GM23338 (cell line): ENCODE results near the gene TAOK3. TPM values are rescaled to one million over a fixed set of nuclear protein-coding genes. Genes with fewer than 3 reads are reported as not detected.
A peak's percentile ranks its signal among the peaks of the same experiment; 100 is the strongest.

Experiments
- ATAC-seq: fragments of 200-7000 bp; cut with Tn5 transposase; 3 replicates; pipeline ENCODE4 v1.9.1; 2020
- DNase-seq: peaks from one replicate; pipeline ENCODE4 v3.0.0-alpha.2; 2015; ENCODE audit warnings: low spot score
- H2AFZ ChIP-seq: fragments of 200-600 bp; sonication (generic); 2 replicates; pipeline ENCODE4 v1.8.0; 2016; ENCODE audit warnings: antibody characterized with exemption, mild to moderate bottlenecking, moderate library complexity
- H3F3A ChIP-seq: fragments of 200-600 bp; sonication (generic); replicated peaks from 2 replicates; pipeline ENCODE4 v1.8.0; 2017; ENCODE audit warnings: antibody characterized with exemption, mixed run types, low read depth
- H3K27ac ChIP-seq: fragments of 200-600 bp; sonication (generic); 2 replicates; pipeline ENCODE4 v1.6.1; 2016; ENCODE audit warnings: low read depth
- H3K27me3 ChIP-seq: fragments of 200-600 bp; sonication (generic); 2 replicates; pipeline ENCODE4 v1.8.0; 2016; ENCODE audit warnings: mild to moderate bottlenecking, mixed run types, moderate library complexity; ENCODE audit not compliant: insufficient read depth
- H3K36me3 ChIP-seq: fragments of 200-600 bp; sonication (generic); 2 replicates; pipeline ENCODE4 v1.8.0; 2016; ENCODE audit warnings: mild to moderate bottlenecking; ENCODE audit not compliant: insufficient read depth
- H3K4me1 ChIP-seq: fragments of 200-600 bp; sonication (generic); 2 replicates; pipeline ENCODE4 v1.8.0; 2016; ENCODE audit warnings: mild to moderate bottlenecking, moderate library complexity; ENCODE audit not compliant: insufficient read depth
- H3K4me2 ChIP-seq: fragments of 200-600 bp; sonication (generic); 2 replicates; pipeline ENCODE4 v1.7.1; 2017; ENCODE audit warnings: mixed run types
- H3K4me3 ChIP-seq: fragments of 200-600 bp; sonication (generic); 2 replicates; pipeline ENCODE4 v1.6.1; 2016; ENCODE audit warnings: mixed run types
- H3K79me2 ChIP-seq: fragments of 200-600 bp; sonication (generic); replicated peaks from 2 replicates; pipeline ENCODE4 v1.8.0; 2017; ENCODE audit warnings: mild to moderate bottlenecking; ENCODE audit not compliant: insufficient read depth
- H3K9me2 ChIP-seq: fragments of 200-600 bp; sonication (generic); 2 replicates; pipeline ENCODE4 v1.8.0; 2017; ENCODE audit not compliant: insufficient read depth
- H4K20me1 ChIP-seq: fragments of 200-600 bp; sonication (generic); replicated peaks from 2 replicates; pipeline ENCODE4 v1.8.0; 2017; ENCODE audit warnings: mild to moderate bottlenecking; ENCODE audit not compliant: insufficient read depth
- H3K27ac Mint-ChIP-seq: 2 replicates; pipeline ENCODE4 v1.8.0; 2020; ENCODE audit warnings: inconsistent platforms, mild to moderate bottlenecking, moderate library complexity, mixed read lengths
- H3K27me3 Mint-ChIP-seq: 3 replicates; pipeline ENCODE4 v1.8.0; 2022; ENCODE audit warnings: low read depth, mild to moderate bottlenecking, moderate library complexity, mixed read lengths, inconsistent platforms; ENCODE audit not compliant: insufficient read depth, poor library complexity
- H3K36me3 Mint-ChIP-seq: 3 replicates; pipeline ENCODE4 v1.8.0; 2021; ENCODE audit warnings: low read depth, mild to moderate bottlenecking, inconsistent platforms, moderate library complexity, mixed read lengths
- H3K4me1 Mint-ChIP-seq: 3 replicates; pipeline ENCODE4 v1.8.0; 2020; ENCODE audit warnings: mild to moderate bottlenecking, inconsistent platforms, mixed read lengths
- H3K4me3 Mint-ChIP-seq: 3 replicates; pipeline ENCODE4 v1.8.0; 2021; ENCODE audit warnings: moderate library complexity, mild to moderate bottlenecking, inconsistent platforms, mixed read lengths
- H3K9me3 Mint-ChIP-seq: 3 replicates; pipeline ENCODE4 v1.8.0; 2020; ENCODE audit warnings: moderate library complexity, mild to moderate bottlenecking, inconsistent platforms, mixed read lengths
- CREB1 ChIP-seq: fragments of 250-450 bp; sonication (Bioruptor Pico); IDR thresholded peaks from 2 replicates; pipeline ENCODE4 v1.5.0; 2020; ENCODE audit warnings: low read depth, mild to moderate bottlenecking, moderate library complexity
- EZH2 ChIP-seq: fragments of 200-600 bp; sonication (generic); IDR thresholded peaks from one replicate; pipeline ENCODE4 v1.8.0; 2017; ENCODE audit warnings: antibody characterized with exemption, mild to moderate bottlenecking, low read depth; ENCODE audit not compliant: unreplicated experiment
- EZH2phosphoT487 ChIP-seq: fragments of 200-600 bp; sonication (generic); IDR thresholded peaks from one replicate; pipeline ENCODE4 v1.8.1; 2018; ENCODE audit warnings: antibody characterized with exemption; ENCODE audit not compliant: unreplicated experiment
- NANOG ChIP-seq: IDR thresholded peaks from 2 replicates; pipeline ENCODE4 v1.6.1; 2016; ENCODE audit warnings: antibody characterized with exemption, borderline replicate concordance
- POLR2AphosphoS5 ChIP-seq: IDR thresholded peaks from 2 replicates; pipeline ENCODE4 v1.6.1; 2016; ENCODE audit warnings: antibody characterized with exemption, low read depth
- STAT1 ChIP-seq: IDR thresholded peaks from one replicate; pipeline ENCODE4 v1.6.1; 2016; ENCODE audit warnings: antibody characterized with exemption; ENCODE audit not compliant: unreplicated experiment
- ZNF114 ChIP-seq: fragments of 250-450 bp; sonication (Bioruptor Pico); IDR thresholded peaks from 2 replicates; pipeline ENCODE4 v1.5.0; 2020; ENCODE audit warnings: mild to moderate bottlenecking, moderate library complexity
- polyA plus RNA-seq: library from polyadenylated mRNA; unstranded; fragments of >200 nt; fragmentation: Nextera tagmentation; extraction: Ambion mirVana; gene quantifications from 2 replicates; pipeline ENCODE4 v1.2.1, GENCODE V29; 2016
- total RNA-seq: library from RNA; depleted of rRNA; stranded (reverse); fragments of >200 nt; shearing (Covaris generic); gene quantifications from 2 replicates; pipeline ENCODE4 v1.2.3, GENCODE V29; 2014
- TF ChIP-seq, protein P1 (sequence below): IDR thresholded peaks from one replicate; pipeline ENCODE4 v1.6.1; 2018; ENCODE audit warnings: antibody characterized with exemption; ENCODE audit not compliant: unreplicated experiment
- TF ChIP-seq, protein P2 (sequence below), 2 experiments: fragments of 200-600 bp in 1 of 2; sonication (generic) in 1 of 2; conservative IDR thresholded peaks; 2 replicates each; pipeline versions ENCODE4 v1.5.1 to v1.6.1; 2016 to 2017; ENCODE audit warnings: antibody characterized with exemption in 2 of 2, low read depth in 2 of 2, mild to moderate bottlenecking in 2 of 2, moderate library complexity in 1 of 2

TAOK3 gene
- total and polyA plus RNA-seq, 2 experiments from 2014 or later: 7.6 to 20.4 TPM

DNA sequence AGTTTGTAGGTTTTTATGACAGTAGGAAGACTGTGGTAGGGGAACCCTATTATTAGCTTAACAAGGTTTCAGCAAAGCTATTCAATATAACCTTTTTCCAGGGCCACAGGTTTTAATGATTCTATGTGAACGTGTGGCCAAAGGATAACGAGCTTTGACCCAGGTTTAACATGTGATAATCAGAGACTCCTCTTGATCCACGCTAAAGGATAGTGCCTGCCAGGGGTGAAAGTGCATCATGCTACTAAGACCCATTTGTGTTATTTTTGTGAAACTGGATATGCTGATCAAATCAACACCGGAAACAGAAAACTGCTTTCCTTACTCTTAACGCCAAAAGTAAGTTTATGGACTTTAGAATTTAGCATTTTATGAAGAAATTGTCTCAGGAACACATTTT, 909 bp upstream of the TAOK3 start:
- Histone ChIP-seq H3K79me2 (peaks cover 18% of the 10 kb centered on the region), H3K4me3 (peak overlapping the region; percentile 95), H3K27me3 (peaks cover 22% of the 10 kb centered on the region), H3K36me3 (no peaks in the 10 kb centered on the region), H3F3A (no peaks in the 10 kb centered on the region), H3K4me2 (peak overlapping the region; percentile 88), H4K20me1 (peaks cover 9% of the 10 kb centered on the region; the same call in 1 of the 2 replicates), H3K4me1 (peaks cover 27% of the 10 kb centered on the region), H2AFZ (no peak overlapping the region), H3K27ac (peak overlapping the region; percentile 85), H3K9me2 (no peaks in the 10 kb centered on the region)
- Mint-ChIP-seq H3K4me3 (peak overlapping the region; percentile 89), H3K27ac (no peak overlapping the region; the same call in 1 of the 2 replicates), H3K9me3 (no peaks in the 10 kb centered on the region; the same call in 2 of the 3 replicates), H3K36me3 (no peaks in the 10 kb centered on the region), H3K4me1 (peaks cover 32% of the 10 kb centered on the region), H3K27me3 (peaks cover 16% of the 10 kb centered on the region)
- ATAC-seq (no peak), DNase-seq (no peak)
- TF ChIP-seq NANOG: no peak

DNA sequence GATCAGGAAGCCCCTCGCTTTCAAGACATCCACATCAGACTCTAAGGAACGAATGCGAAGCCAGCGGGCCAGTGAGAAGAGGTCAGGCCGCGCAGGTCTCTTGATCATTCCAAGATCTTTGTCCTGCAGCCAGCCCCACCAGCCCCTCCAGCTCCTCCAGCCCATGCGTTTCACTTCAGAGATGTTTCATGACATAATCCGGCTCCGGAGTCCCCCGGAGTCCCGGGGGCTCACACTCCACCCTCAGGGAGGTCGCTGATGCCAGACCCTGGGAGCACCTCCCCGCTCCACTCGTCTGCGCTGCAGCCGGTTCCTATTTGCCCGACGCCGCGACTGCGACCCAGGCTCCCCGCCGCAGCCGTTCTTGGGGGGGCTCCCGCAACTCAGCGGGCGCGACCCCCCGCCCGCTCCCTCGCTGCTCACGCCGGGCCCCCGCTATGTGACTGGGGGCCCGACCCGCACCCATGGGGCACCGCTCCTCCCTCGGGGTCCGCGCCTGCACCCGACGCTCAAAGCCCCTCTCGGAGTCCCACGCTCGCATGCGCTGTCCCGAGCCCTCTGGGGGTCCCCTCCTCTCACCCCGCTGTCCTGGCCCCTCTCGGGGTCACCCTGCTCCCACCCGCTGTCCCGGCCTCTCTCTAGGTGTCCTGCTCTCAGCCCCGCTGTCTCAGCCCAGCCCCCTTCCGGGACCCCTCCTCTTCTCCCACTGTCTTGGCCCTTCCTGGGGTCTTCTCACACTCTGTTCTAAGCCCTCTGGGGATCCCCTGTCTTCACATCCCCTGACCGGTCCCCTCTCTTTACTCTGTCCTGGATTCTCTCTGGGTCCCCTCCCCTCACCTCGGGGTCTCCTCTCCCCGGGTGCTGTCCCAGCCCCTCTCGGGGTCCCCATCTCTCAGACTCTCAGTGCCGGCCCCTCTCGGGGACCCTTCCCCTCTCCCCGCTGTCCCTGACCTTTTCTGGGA, 1.1 kb downstream of the TAOK3 start:
- Mint-ChIP-seq H3K36me3 (no peaks in the 10 kb centered on the region), H3K9me3 (no peaks in the 10 kb centered on the region; the same call in 2 of the 3 replicates), H3K27ac (no peak overlapping the region), H3K27me3 (peaks cover 16% of the 10 kb centered on the region), H3K4me1 (peaks cover 29% of the 10 kb centered on the region), H3K4me3 (peak overlapping the region; percentile 89)
- ATAC-seq (peak; percentile 8), DNase-seq (peak; percentile 59)
- Histone ChIP-seq H3K79me2 (no peaks in the 10 kb centered on the region; the same call in 1 of the 2 replicates), H2AFZ (peak overlapping the region; percentile 95), H4K20me1 (no peaks in the 10 kb centered on the region), H3K36me3 (no peaks in the 10 kb centered on the region), H3K4me3 (peak overlapping the region; percentile 95), H3K4me1 (peaks cover 27% of the 10 kb centered on the region), H3K27ac (no peak overlapping the region), H3F3A (no peaks in the 10 kb centered on the region), H3K27me3 (peaks cover 22% of the 10 kb centered on the region), H3K4me2 (peak overlapping the region; percentile 96), H3K9me2 (no peaks in the 10 kb centered on the region)
- peak; percentile 26 for TF ChIP-seq EZH2
- no peak for TF ChIP-seq EZH2phosphoT487
- no peak for TF ChIP-seq CREB1 (CRISPR knock-in tag)
- TF ChIP-seq ZNF114 (CRISPR knock-in tag): no peak
- no peak for TF ChIP-seq POLR2AphosphoS5

DNA sequence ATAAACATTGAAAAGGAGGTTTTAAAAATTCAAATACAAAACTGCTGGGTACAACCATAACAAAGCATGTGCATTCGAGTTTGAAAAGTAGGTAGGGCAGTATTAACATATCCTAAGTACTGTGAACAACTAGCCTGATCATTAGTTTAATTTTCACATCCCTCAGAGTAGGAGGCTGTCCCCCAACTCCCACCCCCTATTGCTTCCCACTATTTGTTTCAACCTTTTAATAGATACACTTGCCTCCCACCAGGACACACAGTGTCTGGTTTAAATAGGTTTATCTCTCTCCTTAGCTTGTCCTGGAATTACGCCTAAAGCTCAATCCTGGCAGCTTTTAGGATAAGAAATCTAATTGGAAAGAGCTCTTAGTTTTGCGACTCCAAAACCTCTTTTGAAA, 2.1 kb downstream of the TAOK3 start:
- H3K9me3 Mint-ChIP-seq: no peaks in the 10 kb centered on the region; the same call in 2 of the 3 replicates
- ATAC-seq (no peak), DNase-seq (no peak)
- H3K4me1 Mint-ChIP-seq: peaks cover 25% of the 10 kb centered on the region
- Histone ChIP-seq H3K36me3 (no peaks in the 10 kb centered on the region), H2AFZ (peak overlapping the region; percentile 95; the same call in 1 of the 2 replicates), H3K4me1 (peaks cover 26% of the 10 kb centered on the region), H3K4me3 (peak overlapping the region; percentile 95), H3F3A (no peaks in the 10 kb centered on the region), H4K20me1 (no peaks in the 10 kb centered on the region), H3K9me2 (no peaks in the 10 kb centered on the region), H3K27ac (no peak overlapping the region), H3K27me3 (peaks cover 22% of the 10 kb centered on the region), H3K79me2 (no peaks in the 10 kb centered on the region; the same call in 1 of the 2 replicates), H3K4me2 (peak overlapping the region; percentile 96)
- no peaks in the 10 kb centered on the region for H3K36me3 Mint-ChIP-seq
- H3K27ac Mint-ChIP-seq: no peak overlapping the region
- peaks cover 16% of the 10 kb centered on the region for H3K27me3 Mint-ChIP-seq
- peak overlapping the region; percentile 89 for H3K4me3 Mint-ChIP-seq
- TF ChIP-seq, protein P1, sequence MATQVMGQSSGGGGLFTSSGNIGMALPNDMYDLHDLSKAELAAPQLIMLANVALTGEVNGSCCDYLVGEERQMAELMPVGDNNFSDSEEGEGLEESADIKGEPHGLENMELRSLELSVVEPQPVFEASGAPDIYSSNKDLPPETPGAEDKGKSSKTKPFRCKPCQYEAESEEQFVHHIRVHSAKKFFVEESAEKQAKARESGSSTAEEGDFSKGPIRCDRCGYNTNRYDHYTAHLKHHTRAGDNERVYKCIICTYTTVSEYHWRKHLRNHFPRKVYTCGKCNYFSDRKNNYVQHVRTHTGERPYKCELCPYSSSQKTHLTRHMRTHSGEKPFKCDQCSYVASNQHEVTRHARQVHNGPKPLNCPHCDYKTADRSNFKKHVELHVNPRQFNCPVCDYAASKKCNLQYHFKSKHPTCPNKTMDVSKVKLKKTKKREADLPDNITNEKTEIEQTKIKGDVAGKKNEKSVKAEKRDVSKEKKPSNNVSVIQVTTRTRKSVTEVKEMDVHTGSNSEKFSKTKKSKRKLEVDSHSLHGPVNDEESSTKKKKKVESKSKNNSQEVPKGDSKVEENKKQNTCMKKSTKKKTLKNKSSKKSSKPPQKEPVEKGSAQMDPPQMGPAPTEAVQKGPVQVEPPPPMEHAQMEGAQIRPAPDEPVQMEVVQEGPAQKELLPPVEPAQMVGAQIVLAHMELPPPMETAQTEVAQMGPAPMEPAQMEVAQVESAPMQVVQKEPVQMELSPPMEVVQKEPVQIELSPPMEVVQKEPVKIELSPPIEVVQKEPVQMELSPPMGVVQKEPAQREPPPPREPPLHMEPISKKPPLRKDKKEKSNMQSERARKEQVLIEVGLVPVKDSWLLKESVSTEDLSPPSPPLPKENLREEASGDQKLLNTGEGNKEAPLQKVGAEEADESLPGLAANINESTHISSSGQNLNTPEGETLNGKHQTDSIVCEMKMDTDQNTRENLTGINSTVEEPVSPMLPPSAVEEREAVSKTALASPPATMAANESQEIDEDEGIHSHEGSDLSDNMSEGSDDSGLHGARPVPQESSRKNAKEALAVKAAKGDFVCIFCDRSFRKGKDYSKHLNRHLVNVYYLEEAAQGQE: no peak
- TF ChIP-seq STAT1: no peak
- TF ChIP-seq NANOG: no peak
- no peak for TF ChIP-seq EZH2phosphoT487
- TF ChIP-seq, protein P2, sequence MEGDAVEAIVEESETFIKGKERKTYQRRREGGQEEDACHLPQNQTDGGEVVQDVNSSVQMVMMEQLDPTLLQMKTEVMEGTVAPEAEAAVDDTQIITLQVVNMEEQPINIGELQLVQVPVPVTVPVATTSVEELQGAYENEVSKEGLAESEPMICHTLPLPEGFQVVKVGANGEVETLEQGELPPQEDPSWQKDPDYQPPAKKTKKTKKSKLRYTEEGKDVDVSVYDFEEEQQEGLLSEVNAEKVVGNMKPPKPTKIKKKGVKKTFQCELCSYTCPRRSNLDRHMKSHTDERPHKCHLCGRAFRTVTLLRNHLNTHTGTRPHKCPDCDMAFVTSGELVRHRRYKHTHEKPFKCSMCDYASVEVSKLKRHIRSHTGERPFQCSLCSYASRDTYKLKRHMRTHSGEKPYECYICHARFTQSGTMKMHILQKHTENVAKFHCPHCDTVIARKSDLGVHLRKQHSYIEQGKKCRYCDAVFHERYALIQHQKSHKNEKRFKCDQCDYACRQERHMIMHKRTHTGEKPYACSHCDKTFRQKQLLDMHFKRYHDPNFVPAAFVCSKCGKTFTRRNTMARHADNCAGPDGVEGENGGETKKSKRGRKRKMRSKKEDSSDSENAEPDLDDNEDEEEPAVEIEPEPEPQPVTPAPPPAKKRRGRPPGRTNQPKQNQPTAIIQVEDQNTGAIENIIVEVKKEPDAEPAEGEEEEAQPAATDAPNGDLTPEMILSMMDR (conservative IDR thresholded peaks at IDR 0.05; ENCODE audit: low read depth in 2 of 2): no peak
